HCT116 (cell line): Measurements from ENCODE around the gene PNKP.

Experiments used
- CEBPB ChIP-seq: IDR thresholded peaks from 2 replicates; pipeline ENCODE4 v1.6.1; 2012; ENCODE audit warnings: low read depth
- EGR1 ChIP-seq: IDR thresholded peaks from 2 replicates; pipeline ENCODE4 v1.6.1; 2012; ENCODE audit warnings: low read depth
- FOSL1 ChIP-seq: IDR thresholded peaks from 2 replicates; pipeline ENCODE4 v1.6.1; 2012; ENCODE audit warnings: low read depth
- POLR2A ChIP-seq: IDR thresholded peaks from 2 replicates; pipeline ENCODE4 v1.7.0; 2011; ENCODE audit warnings: borderline replicate concordance; ENCODE audit not compliant: insufficient read depth, insufficient read length; ENCODE audit errors: extremely low read depth
- POLR2AphosphoS5 ChIP-seq: IDR thresholded peaks from 2 replicates; pipeline ENCODE4 v1.6.1; 2011; ENCODE audit warnings: mild to moderate bottlenecking, low read depth, low read length, moderate library complexity
- SIN3A ChIP-seq: IDR thresholded peaks from 2 replicates; pipeline ENCODE4 v1.6.1; 2012; ENCODE audit warnings: low read depth
- YY1 ChIP-seq: IDR thresholded peaks from 2 replicates; pipeline ENCODE4 v1.6.1; 2011; ENCODE audit warnings: low read length, low read depth, moderate library complexity, mild to moderate bottlenecking; ENCODE audit not compliant: insufficient replicate concordance; ENCODE audit errors: extremely low read depth
- ZFX ChIP-seq: fragments of 450-650 bp; IDR thresholded peaks from 2 replicates; pipeline ENCODE4 v1.6.1; 2017
- TF ChIP-seq, protein P1 (sequence below), 3 experiments: fragments of 200-600 bp in 1 of 3; sonication (generic) in 1 of 3; IDR thresholded peaks in 2 of 3; conservative IDR thresholded peaks in 1 of 3; 2 replicates each; pipeline ENCODE4 v1.5.1; 2012 to 2017; ENCODE audit warnings: low read depth in 2 of 3, low read length in 2 of 3, antibody characterized with exemption in 1 of 3, borderline replicate concordance in 1 of 3, control low read depth in 1 of 3, mild to moderate bottlenecking in 1 of 3, mixed read lengths in 1 of 3, mixed run types in 1 of 3, moderate library complexity in 1 of 3; ENCODE audit not compliant: insufficient read depth in 1 of 3
- TF ChIP-seq, protein P2 (sequence below): IDR thresholded peaks from 2 replicates; pipeline ENCODE4 v1.6.1; 2012

DNA sequence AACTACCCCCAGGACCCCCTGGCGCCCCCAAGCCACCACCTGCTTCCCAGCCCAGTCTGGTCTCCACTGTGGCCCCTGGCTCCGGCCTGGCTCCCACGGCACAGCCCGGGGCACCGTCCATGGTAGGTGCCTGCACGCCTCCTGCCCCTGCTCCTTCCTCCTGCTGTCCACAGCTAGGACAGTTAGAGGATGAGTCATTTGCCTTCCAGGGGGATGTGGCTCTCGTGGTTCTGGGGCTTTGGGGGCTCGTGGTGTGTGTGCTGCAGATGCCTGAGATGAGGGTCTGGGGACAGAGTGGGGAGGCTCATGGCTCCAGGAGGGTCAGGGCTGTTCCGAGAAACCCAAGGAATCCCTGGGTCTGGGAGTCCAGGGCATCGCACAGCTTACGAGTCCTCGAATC, 36.6 kb downstream of the PNKP start:
- TF ChIP-seq FOSL1 (no peak), SIN3A (no peak), YY1 (no peak), POLR2AphosphoS5 (no peak), ZFX (no peak), EGR1 (no peak), POLR2A (no peak), CEBPB (no peak)
- TF ChIP-seq, protein P1, sequence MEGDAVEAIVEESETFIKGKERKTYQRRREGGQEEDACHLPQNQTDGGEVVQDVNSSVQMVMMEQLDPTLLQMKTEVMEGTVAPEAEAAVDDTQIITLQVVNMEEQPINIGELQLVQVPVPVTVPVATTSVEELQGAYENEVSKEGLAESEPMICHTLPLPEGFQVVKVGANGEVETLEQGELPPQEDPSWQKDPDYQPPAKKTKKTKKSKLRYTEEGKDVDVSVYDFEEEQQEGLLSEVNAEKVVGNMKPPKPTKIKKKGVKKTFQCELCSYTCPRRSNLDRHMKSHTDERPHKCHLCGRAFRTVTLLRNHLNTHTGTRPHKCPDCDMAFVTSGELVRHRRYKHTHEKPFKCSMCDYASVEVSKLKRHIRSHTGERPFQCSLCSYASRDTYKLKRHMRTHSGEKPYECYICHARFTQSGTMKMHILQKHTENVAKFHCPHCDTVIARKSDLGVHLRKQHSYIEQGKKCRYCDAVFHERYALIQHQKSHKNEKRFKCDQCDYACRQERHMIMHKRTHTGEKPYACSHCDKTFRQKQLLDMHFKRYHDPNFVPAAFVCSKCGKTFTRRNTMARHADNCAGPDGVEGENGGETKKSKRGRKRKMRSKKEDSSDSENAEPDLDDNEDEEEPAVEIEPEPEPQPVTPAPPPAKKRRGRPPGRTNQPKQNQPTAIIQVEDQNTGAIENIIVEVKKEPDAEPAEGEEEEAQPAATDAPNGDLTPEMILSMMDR (IDR thresholded peaks at IDR 0.05 in 2 of 3, conservative IDR thresholded peaks at IDR 0.05 in 1 of 3; ENCODE audit: borderline replicate concordance in 1 of 3, insufficient read depth in 1 of 3, low read depth in 2 of 3, low read length in 2 of 3): no peak
- TF ChIP-seq, protein P2, sequence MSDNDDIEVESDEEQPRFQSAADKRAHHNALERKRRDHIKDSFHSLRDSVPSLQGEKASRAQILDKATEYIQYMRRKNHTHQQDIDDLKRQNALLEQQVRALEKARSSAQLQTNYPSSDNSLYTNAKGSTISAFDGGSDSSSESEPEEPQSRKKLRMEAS: no peak
